Panc1 (cell line): ENCODE measurements around the gene BTBD9. TPM values are rescaled to one million over a fixed set of nuclear protein-coding genes. Genes with fewer than 3 reads are reported as not detected.

Experiments used
- ATAC-seq: fragments of 200-7000 bp; cut with Tn5 transposase; 2 replicates; pipeline ENCODE4 v1.9.1; 2020; ENCODE audit warnings: mild to moderate bottlenecking, moderate library complexity
- BruUV-seq: library from RNA; stranded (reverse); fragments of 400-500 nt; replicated peaks from 2 replicates; lab custom pipeline; 2021; lab: Mats Ljungman, UMichigan
- CTCF ChIA-PET: fragments of 300-600 bp; sonication (Branson Sonifier 250); formaldehyde crosslinking; loops from one replicate; lab custom pipeline; 2022; ENCODE audit warnings: antibody characterized with exemption; lab: Charles Lee
- POLR2A ChIA-PET: fragments of 300-600 bp; sonication (Branson Sonifier 250); formaldehyde crosslinking; loops from one replicate; lab custom pipeline; 2022; ENCODE audit warnings: antibody characterized with exemption; lab: Charles Lee
- DNase-seq: peaks from one replicate; pipeline ENCODE4 v3.0.0-alpha.2; 2010; ENCODE audit warnings: low read depth, low spot score
- H3K27ac ChIP-seq: 2 replicates; pipeline ENCODE4 v1.5.1; 2011; ENCODE audit warnings: mild to moderate bottlenecking, low read length, inconsistent platforms
- H3K27me3 ChIP-seq: fragments of 200-500 bp; sonication (Bioruptor generic); 2 replicates; pipeline ENCODE4 v1.6.0; 2014; ENCODE audit warnings: low read length, inconsistent platforms; ENCODE audit not compliant: control insufficient read depth, insufficient read depth
- H3K36me3 ChIP-seq: fragments of 200-500 bp; sonication (Bioruptor generic); 2 replicates; pipeline ENCODE4 v1.5.1; 2014; ENCODE audit warnings: inconsistent platforms, mild to moderate bottlenecking, low read length, moderate library complexity; ENCODE audit not compliant: control insufficient read depth, insufficient read depth
- H3K4me1 ChIP-seq: 2 replicates; pipeline ENCODE4 v1.5.1; 2011; ENCODE audit warnings: inconsistent platforms, mild to moderate bottlenecking, low read length, moderate library complexity; ENCODE audit not compliant: control insufficient read depth, insufficient read depth
- H3K4me3 ChIP-seq, 2 experiments: 2 replicates each; pipeline ENCODE4 v1.5.1; 2011 to 2012; ENCODE audit warnings: low read depth in 2 of 2, low read length in 2 of 2, mild to moderate bottlenecking in 2 of 2, inconsistent platforms in 1 of 2, moderate library complexity in 1 of 2
- H3K9me3 ChIP-seq: fragments of 200-500 bp; sonication (Bioruptor generic); 2 replicates; pipeline ENCODE4 v1.5.1; 2014; ENCODE audit warnings: low read depth, mild to moderate bottlenecking, inconsistent platforms, low read length, moderate library complexity; ENCODE audit not compliant: control insufficient read depth, insufficient read depth
- CTCF ChIP-seq: fragments of 450-650 bp; IDR thresholded peaks from 2 replicates; pipeline ENCODE4 v1.5.1; 2017; ENCODE audit warnings: mild to moderate bottlenecking
- POLR2AphosphoS5 ChIP-seq: IDR thresholded peaks from 2 replicates; pipeline ENCODE4 v1.6.1; 2012; ENCODE audit warnings: mild to moderate bottlenecking, low read depth, low read length, moderate library complexity
- REST ChIP-seq, 2 experiments: IDR thresholded peaks; 2 replicates each; pipeline ENCODE4 v1.6.1; 2011 to 2012; ENCODE audit warnings: low read depth in 2 of 2, control low read depth in 1 of 2, low read length in 1 of 2, mild to moderate bottlenecking in 1 of 2, moderate library complexity in 1 of 2; ENCODE audit not compliant: insufficient read depth in 1 of 2
- SIN3A ChIP-seq: IDR thresholded peaks from 2 replicates; pipeline ENCODE4 v1.6.1; 2012; ENCODE audit warnings: low read depth, mild to moderate bottlenecking, low read length, moderate library complexity, borderline replicate concordance; ENCODE audit not compliant: insufficient read depth
- TCF7L2 ChIP-seq: IDR thresholded peaks from 2 replicates; pipeline ENCODE4 v1.6.1; 2011; ENCODE audit warnings: mild to moderate bottlenecking, low read depth, low read length, inconsistent platforms
- in situ Hi-C: cut with HindIII; loops from 2 replicates; pipeline ENCODE4 v1.10.0; 2016; ENCODE audit warnings: low sequenced_read_pairs, low pct_unique_long_range_greater_than_20kb
- intact Hi-C: fragments of 100-400 bp; cut with micrococcal nuclease; formaldehyde crosslinking; loops from one replicate; pipeline ENCODE4 v1.10.0; 2022; ENCODE audit not compliant: unreplicated experiment
- total RNA-seq: library from RNA; stranded (reverse); gene quantifications from one replicate; pipeline ENCODE4 v1.2.1, GENCODE V29; 2021; ENCODE audit not compliant: unreplicated experiment

Gene BTBD9
- total RNA-seq, 1 experiment from 2014 or later = 12.8 TPM

- Histone ChIP-seq H3K27me3 (no peaks in the 10 kb centered on the region), H3K4me1 (no peaks in the 10 kb centered on the region), H3K9me3 (no peaks in the 10 kb centered on the region), H3K27ac (no peak overlapping the region), H3K36me3 (no peaks in the 10 kb centered on the region), H3K4me3 (no peak overlapping the region)
- ATAC-seq (no peak), DNase-seq (no peak)
- TF ChIP-seq REST (IDR thresholded peaks at IDR 0.05; ENCODE audit: insufficient read depth in 1 of 2, low read depth in 2 of 2, low read length in 1 of 2) = no peak
- no peak for TF ChIP-seq SIN3A
- TF ChIP-seq POLR2AphosphoS5 = no peak
- no peak for TF ChIP-seq CTCF
- no peak for TF ChIP-seq TCF7L2
- POLR2A ChIA-PET = no interaction called here
- intact Hi-C loops = no loop called here
- BruUV-seq = no TSS peak
- in situ Hi-C loops = no loop called here
- CTCF ChIA-PET = no interaction called here
Measured at GRCh38 chr6:38527371-38527770, 112.4 kb downstream of the BTBD9 start.

- in situ Hi-C loops (no loop called here), intact Hi-C loops (no loop called here)
- TF ChIP-seq SIN3A (no peak), TCF7L2 (no peak), REST (IDR thresholded peaks at IDR 0.05; ENCODE audit: insufficient read depth in 1 of 2, low read depth in 2 of 2, low read length in 1 of 2) (no peak), POLR2AphosphoS5 (no peak), CTCF (no peak)
- Histone ChIP-seq H3K9me3 (no peaks in the 10 kb centered on the region), H3K4me3 (no peak overlapping the region), H3K27ac (no peak overlapping the region), H3K4me1 (no peaks in the 10 kb centered on the region), H3K27me3 (no peaks in the 10 kb centered on the region), H3K36me3 (no peaks in the 10 kb centered on the region)
- no peak for DNase-seq
- no peak for ATAC-seq
- no TSS peak for BruUV-seq
- CTCF ChIA-PET = no interaction called here
- POLR2A ChIA-PET = no interaction called here
Measured at GRCh38 chr6:38525888-38526287, 113.8 kb downstream of the BTBD9 start.
